Tibial artery (tissue), 4 donors: ENCODE measurements around the gene MAPKAP1.
A peak's percentile ranks its signal among the peaks of the same experiment; 100 is the strongest.

Experiments
- DNase-seq, 2 donors: peaks; one replicate each; pipeline ENCODE4 v3.0.0-alpha.2; 2019
- H3K27ac ChIP-seq, 2 donors: fragments of 200-600 bp; sonication (generic) in 1 of 2; 1 replicate in 1 of 2; 2 replicates in 1 of 2; pipeline ENCODE4 v1.5.1; 2018 to 2019; ENCODE audit warnings: mild to moderate bottlenecking in 1 of 2
- H3K27me3 ChIP-seq, 2 donors: fragments of 200-600 bp; sonication (generic) in 1 of 2; one replicate each; pipeline versions ENCODE4 v1.5.1 to v1.6.0; 2016 to 2019
- H3K36me3 ChIP-seq, 3 donors: fragments of 200-600 bp; sonication (generic) in 2 of 3; one replicate each; pipeline ENCODE4 v1.5.1; 2016 to 2019; ENCODE audit warnings: mild to moderate bottlenecking in 2 of 3
- H3K4me1 ChIP-seq, 4 donors: fragments of 200-600 bp; sonication (generic) in 2 of 4; 1 replicate in 3 of 4; 2 replicates in 1 of 4; pipeline ENCODE4 v1.5.1; 2016 to 2019
- H3K4me3 ChIP-seq, 2 donors: fragments of 200-600 bp; sonication (generic) in 1 of 2; 1 replicate in 1 of 2; 2 replicates in 1 of 2; pipeline ENCODE4 v1.5.1; 2018 to 2019; ENCODE audit warnings: mild to moderate bottlenecking in 2 of 2
- H3K9me3 ChIP-seq, 3 donors: fragments of 200-600 bp; sonication (generic) in 1 of 3; one replicate each; pipeline ENCODE4 v1.5.1; 2016 to 2019
- CTCF ChIP-seq, 2 experiments: fragments of 200-600 bp in 1 of 2; fragments of 450-650 bp in 1 of 2; IDR thresholded peaks; one replicate each; pipeline ENCODE4 v1.5.1; 2017 to 2019; ENCODE audit warnings: antibody characterized with exemption in 2 of 2, mild to moderate bottlenecking in 1 of 2, moderate library complexity in 1 of 2
- intact Hi-C: fragments of 100-400 bp; cut with DNase I; formaldehyde crosslinking; loops from one replicate; pipeline ENCODE4 v1.15.0; 2023; ENCODE audit warnings: low total_unique reads

The MAPKAP1 gene

GRCh38 chr9:125551781-125552180 lies 155.2 kb downstream of the MAPKAP1 start:
- Histone ChIP-seq H3K36me3 (no peaks in the 10 kb centered on the region), H3K27me3 (no peaks in the 10 kb centered on the region), H3K9me3 (no peaks in the 10 kb centered on the region), H3K4me3 (no peak overlapping the region), H3K4me1 (peaks cover 0 to 50% (median 32%) of the 10 kb centered on the region in 4 donors), H3K27ac (no peak overlapping the region)
- intact Hi-C loops, result loop anchor here (10.0 kb wide), 1 partner anchor 673 kb away; no protein-coding TSS in a partner anchor
- no peak for TF ChIP-seq CTCF (IDR thresholded peaks at IDR 0.05)
- DNase-seq, result no peak

DNA sequence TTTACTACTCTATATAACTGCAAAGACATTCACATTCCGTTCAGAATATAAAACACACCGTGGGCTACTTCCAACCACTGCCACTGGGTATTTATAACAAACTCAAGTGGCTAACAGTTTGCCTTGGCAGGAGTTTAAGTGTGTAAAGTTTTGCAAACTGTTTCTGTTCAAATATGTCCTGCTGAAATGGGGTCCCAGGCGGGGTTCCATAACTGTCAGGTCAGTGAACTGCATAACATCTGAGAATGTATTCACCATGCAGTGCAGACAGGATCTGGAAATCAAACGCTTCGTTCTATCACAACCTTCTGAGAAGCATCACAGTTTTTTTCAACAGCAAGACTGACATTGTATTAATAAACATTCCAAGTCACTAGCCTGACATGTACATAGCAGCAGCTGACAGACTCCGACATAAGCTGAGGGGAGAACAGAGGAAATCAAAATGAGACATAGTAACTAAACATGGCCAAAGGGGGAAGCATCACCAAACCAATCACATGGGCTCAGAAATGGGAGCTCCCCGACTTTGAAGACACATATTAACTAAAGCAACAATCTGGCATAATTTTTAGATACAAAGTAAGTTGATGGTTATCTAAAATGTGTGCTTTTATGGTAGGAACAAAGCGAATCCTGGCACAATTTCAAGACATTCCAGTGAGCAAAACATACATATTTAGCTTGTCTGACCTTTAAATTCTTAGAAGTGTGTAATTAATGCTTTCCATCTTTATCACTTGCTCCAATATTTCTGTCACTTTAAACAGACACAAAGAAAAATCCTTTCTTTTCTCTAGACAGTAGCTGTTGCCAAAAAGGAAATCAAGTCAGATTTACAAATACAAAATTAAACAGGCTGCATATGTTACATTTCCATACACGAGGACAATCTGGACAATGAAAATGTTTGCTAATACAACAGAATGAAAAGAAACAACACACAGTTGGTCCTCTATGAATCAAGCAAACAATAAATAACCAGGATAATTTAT lies 156.8 kb downstream of the MAPKAP1 start:
- Histone ChIP-seq H3K4me3 (peak overlapping the region in 1 of 2 donors; percentile 21), H3K4me1 (peaks cover 0 to 66% (median 44%) of the 10 kb centered on the region in 4 donors), H3K27ac (peak overlapping the region; percentile 70 to 71), H3K27me3 (no peaks in the 10 kb centered on the region), H3K36me3 (no peaks in the 10 kb centered on the region), H3K9me3 (no peaks in the 10 kb centered on the region)
- DNase-seq, result no peak
- intact Hi-C loops, result loop anchor here (10.0 kb wide), 1 partner anchor 675 kb away; no protein-coding TSS in a partner anchor
- no peak for TF ChIP-seq CTCF (IDR thresholded peaks at IDR 0.05)

DNA sequence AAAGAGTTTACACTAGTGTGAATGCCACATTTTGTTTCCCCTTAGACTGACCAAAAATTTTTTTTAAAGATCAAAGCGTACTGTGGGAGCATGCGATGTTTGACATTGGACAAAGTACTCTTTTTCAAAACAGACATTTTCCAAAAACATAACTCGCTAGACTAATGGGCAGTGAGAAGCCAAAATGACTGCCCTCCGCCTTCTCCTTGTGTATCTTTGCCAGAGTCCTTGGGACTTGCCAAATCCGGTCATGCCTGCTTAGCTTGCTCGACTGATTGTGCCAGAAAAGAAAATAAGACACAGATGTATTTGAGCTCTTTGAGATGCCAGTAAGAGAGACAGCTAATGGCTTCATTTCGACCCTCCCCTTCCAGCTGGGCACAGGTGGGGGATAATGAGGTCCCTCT lies 157.5 kb downstream of the MAPKAP1 start:
- intact Hi-C loops, result no loop called here
- H3K9me3 ChIP-seq, result no peaks in the 10 kb centered on the region
- no peak for TF ChIP-seq CTCF (IDR thresholded peaks at IDR 0.05)
- H3K27me3 ChIP-seq, result no peaks in the 10 kb centered on the region
- H3K4me1 ChIP-seq, result peaks cover 0 to 73% (median 51%) of the 10 kb centered on the region in 4 donors
- H3K36me3 ChIP-seq, result no peaks in the 10 kb centered on the region
- peak overlapping the region in 1 of 2 donors; percentile 21 for H3K4me3 ChIP-seq
- peak overlapping the region; percentile 70 to 71 for H3K27ac ChIP-seq
- DNase-seq, result peak; percentile 66 to 83

DNA sequence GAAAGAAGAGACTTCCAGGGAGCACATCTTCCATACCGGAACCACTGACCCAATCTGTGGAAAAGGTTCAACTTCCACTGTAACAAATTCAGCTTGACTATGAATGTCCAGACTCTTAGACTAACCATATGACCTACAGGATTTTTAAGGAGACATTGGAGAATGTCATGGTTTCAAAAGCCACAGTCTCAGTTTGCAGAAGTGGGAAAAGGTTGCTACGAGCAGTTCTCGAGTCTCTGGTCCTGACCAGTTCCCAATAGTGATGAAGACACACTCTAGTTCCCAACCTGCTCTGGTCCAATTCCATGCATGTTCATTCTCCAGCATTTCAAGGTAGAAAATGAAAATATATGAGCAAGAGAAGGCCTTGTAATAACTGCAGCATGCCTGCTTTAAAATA lies 158.0 kb downstream of the MAPKAP1 start:
- no peaks in the 10 kb centered on the region for H3K36me3 ChIP-seq
- intact Hi-C loops, result no loop called here
- H3K9me3 ChIP-seq, result no peaks in the 10 kb centered on the region
- DNase-seq, result no peak
- TF ChIP-seq CTCF (IDR thresholded peaks at IDR 0.05), result no peak
- H3K4me3 ChIP-seq, result peak overlapping the region in 1 of 2 donors; percentile 21
- H3K27ac ChIP-seq, result peak overlapping the region; percentile 70 to 71
- peaks cover 0 to 77% (median 54%) of the 10 kb centered on the region in 4 donors for H3K4me1 ChIP-seq
- H3K27me3 ChIP-seq, result no peaks in the 10 kb centered on the region

- Histone ChIP-seq H3K27ac (peak overlapping the region; percentile 70 to 71), H3K27me3 (no peaks in the 10 kb centered on the region), H3K4me1 (peaks cover 0 to 83% (median 57%) of the 10 kb centered on the region in 4 donors), H3K4me3 (no peak overlapping the region), H3K36me3 (no peaks in the 10 kb centered on the region), H3K9me3 (no peaks in the 10 kb centered on the region)
- DNase-seq, result no peak
- intact Hi-C loops, result no loop called here
- TF ChIP-seq CTCF (IDR thresholded peaks at IDR 0.05), result no peak
These were observed 158.9 kb downstream of the MAPKAP1 start for GRCh38 chr9:125548141-125548540.
